GM21576 (cell line): Measurements from ENCODE around the gene MLEC.

ENCODE experiments used
- ATAC-seq: cut with Tn5 transposase; IDR thresholded peaks from one replicate; pipeline ENCODE4 v1.9.1; 2021; ENCODE audit warnings: mild to moderate bottlenecking, moderate library complexity; ENCODE audit not compliant: unreplicated experiment

Gene MLEC

GRCh38 chr12:120739821-120740613 lies 53.1 kb downstream of the MLEC start:
- no peak for ATAC-seq

- no peak for ATAC-seq
These were observed 53.9 kb downstream of the MLEC start for GRCh38 chr12:120740871-120741270.

GRCh38 chr12:120741476-120742421 lies 54.8 kb downstream of the MLEC start:
- no peak for ATAC-seq

- ATAC-seq, result no peak
These were observed 58.1 kb downstream of the MLEC start for GRCh38 chr12:120744922-120745493.

GRCh38 chr12:120748242-120748641 lies 61.3 kb downstream of the MLEC start:
- ATAC-seq, result no peak

GRCh38 chr12:120749256-120749655 lies 62.3 kb downstream of the MLEC start:
- no peak for ATAC-seq

- ATAC-seq, result no peak
These were observed 63.9 kb downstream of the MLEC start for GRCh38 chr12:120750806-120751205.

- ATAC-seq, result no peak
These were observed 64.4 kb downstream of the MLEC start for GRCh38 chr12:120751389-120751788.
